HL-60 (cell line): Measurements from ENCODE around the gene CSNK1G1.

ENCODE experiments used
- POLR2AphosphoS5 ChIP-seq: IDR thresholded peaks from 2 replicates; pipeline ENCODE4 v1.6.1; 2012; ENCODE audit warnings: low read depth
- SPI1 ChIP-seq: IDR thresholded peaks from 2 replicates; pipeline ENCODE4 v1.6.1; 2012; ENCODE audit warnings: low read depth, mild to moderate bottlenecking, borderline replicate concordance
- TF ChIP-seq, protein P1 (sequence below): IDR thresholded peaks from one replicate; pipeline ENCODE4 v1.5.1; 2011; ENCODE audit warnings: low read length, control low read depth, inconsistent platforms; ENCODE audit not compliant: insufficient read depth
- TF ChIP-seq, protein P2 (sequence below): IDR thresholded peaks from 2 replicates; pipeline ENCODE4 v1.6.1; 2012; ENCODE audit warnings: low read depth; ENCODE audit not compliant: insufficient replicate concordance

DNA sequence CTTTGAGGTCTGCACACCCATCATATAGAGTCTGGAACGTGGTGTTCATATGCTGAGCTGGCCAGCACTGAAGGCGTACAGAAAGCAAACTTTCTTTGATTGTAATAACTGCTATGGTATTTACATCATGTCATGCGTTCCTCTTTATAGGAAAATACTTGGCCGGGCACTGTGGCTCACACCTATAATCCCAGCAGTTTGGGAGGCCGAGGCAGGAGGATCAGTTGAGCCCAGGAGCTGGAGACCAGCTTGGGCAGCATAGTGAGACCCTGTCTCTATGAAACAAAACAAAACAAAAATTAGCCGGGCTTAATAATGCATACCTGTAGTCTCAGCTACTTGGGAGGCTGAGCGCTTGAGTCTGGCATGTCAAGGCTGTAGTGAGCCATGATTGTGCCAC lies 207.8 kb downstream of the CSNK1G1 start:
- TF ChIP-seq, protein P1, sequence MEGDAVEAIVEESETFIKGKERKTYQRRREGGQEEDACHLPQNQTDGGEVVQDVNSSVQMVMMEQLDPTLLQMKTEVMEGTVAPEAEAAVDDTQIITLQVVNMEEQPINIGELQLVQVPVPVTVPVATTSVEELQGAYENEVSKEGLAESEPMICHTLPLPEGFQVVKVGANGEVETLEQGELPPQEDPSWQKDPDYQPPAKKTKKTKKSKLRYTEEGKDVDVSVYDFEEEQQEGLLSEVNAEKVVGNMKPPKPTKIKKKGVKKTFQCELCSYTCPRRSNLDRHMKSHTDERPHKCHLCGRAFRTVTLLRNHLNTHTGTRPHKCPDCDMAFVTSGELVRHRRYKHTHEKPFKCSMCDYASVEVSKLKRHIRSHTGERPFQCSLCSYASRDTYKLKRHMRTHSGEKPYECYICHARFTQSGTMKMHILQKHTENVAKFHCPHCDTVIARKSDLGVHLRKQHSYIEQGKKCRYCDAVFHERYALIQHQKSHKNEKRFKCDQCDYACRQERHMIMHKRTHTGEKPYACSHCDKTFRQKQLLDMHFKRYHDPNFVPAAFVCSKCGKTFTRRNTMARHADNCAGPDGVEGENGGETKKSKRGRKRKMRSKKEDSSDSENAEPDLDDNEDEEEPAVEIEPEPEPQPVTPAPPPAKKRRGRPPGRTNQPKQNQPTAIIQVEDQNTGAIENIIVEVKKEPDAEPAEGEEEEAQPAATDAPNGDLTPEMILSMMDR = no peak
- TF ChIP-seq, protein P2, sequence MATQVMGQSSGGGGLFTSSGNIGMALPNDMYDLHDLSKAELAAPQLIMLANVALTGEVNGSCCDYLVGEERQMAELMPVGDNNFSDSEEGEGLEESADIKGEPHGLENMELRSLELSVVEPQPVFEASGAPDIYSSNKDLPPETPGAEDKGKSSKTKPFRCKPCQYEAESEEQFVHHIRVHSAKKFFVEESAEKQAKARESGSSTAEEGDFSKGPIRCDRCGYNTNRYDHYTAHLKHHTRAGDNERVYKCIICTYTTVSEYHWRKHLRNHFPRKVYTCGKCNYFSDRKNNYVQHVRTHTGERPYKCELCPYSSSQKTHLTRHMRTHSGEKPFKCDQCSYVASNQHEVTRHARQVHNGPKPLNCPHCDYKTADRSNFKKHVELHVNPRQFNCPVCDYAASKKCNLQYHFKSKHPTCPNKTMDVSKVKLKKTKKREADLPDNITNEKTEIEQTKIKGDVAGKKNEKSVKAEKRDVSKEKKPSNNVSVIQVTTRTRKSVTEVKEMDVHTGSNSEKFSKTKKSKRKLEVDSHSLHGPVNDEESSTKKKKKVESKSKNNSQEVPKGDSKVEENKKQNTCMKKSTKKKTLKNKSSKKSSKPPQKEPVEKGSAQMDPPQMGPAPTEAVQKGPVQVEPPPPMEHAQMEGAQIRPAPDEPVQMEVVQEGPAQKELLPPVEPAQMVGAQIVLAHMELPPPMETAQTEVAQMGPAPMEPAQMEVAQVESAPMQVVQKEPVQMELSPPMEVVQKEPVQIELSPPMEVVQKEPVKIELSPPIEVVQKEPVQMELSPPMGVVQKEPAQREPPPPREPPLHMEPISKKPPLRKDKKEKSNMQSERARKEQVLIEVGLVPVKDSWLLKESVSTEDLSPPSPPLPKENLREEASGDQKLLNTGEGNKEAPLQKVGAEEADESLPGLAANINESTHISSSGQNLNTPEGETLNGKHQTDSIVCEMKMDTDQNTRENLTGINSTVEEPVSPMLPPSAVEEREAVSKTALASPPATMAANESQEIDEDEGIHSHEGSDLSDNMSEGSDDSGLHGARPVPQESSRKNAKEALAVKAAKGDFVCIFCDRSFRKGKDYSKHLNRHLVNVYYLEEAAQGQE = no peak
- TF ChIP-seq POLR2AphosphoS5 (no peak), SPI1 (no peak)
